GM23338 (cell line): ENCODE data around the gene FHL1. TPM values are rescaled to one million over a fixed set of nuclear protein-coding genes. Genes with fewer than 3 reads are reported as not detected.

Source experiments
- ATAC-seq: fragments of 200-7000 bp; cut with Tn5 transposase; 3 replicates; pipeline ENCODE4 v1.9.1; 2020
- DNase-seq: peaks from one replicate; pipeline ENCODE4 v3.0.0-alpha.2; 2015; ENCODE audit warnings: low spot score
- H2AFZ ChIP-seq: fragments of 200-600 bp; sonication (generic); 2 replicates; pipeline ENCODE4 v1.8.0; 2016; ENCODE audit warnings: antibody characterized with exemption, mild to moderate bottlenecking, moderate library complexity
- H3F3A ChIP-seq: fragments of 200-600 bp; sonication (generic); replicated peaks from 2 replicates; pipeline ENCODE4 v1.8.0; 2017; ENCODE audit warnings: antibody characterized with exemption, mixed run types, low read depth
- H3K27ac ChIP-seq: fragments of 200-600 bp; sonication (generic); 2 replicates; pipeline ENCODE4 v1.6.1; 2016; ENCODE audit warnings: low read depth
- H3K27me3 ChIP-seq: fragments of 200-600 bp; sonication (generic); 2 replicates; pipeline ENCODE4 v1.8.0; 2016; ENCODE audit warnings: mild to moderate bottlenecking, mixed run types, moderate library complexity; ENCODE audit not compliant: insufficient read depth
- H3K36me3 ChIP-seq: fragments of 200-600 bp; sonication (generic); 2 replicates; pipeline ENCODE4 v1.8.0; 2016; ENCODE audit warnings: mild to moderate bottlenecking; ENCODE audit not compliant: insufficient read depth
- H3K4me1 ChIP-seq: fragments of 200-600 bp; sonication (generic); 2 replicates; pipeline ENCODE4 v1.8.0; 2016; ENCODE audit warnings: mild to moderate bottlenecking, moderate library complexity; ENCODE audit not compliant: insufficient read depth
- H3K4me2 ChIP-seq: fragments of 200-600 bp; sonication (generic); 2 replicates; pipeline ENCODE4 v1.7.1; 2017; ENCODE audit warnings: mixed run types
- H3K4me3 ChIP-seq: fragments of 200-600 bp; sonication (generic); 2 replicates; pipeline ENCODE4 v1.6.1; 2016; ENCODE audit warnings: mixed run types
- H3K79me2 ChIP-seq: fragments of 200-600 bp; sonication (generic); replicated peaks from 2 replicates; pipeline ENCODE4 v1.8.0; 2017; ENCODE audit warnings: mild to moderate bottlenecking; ENCODE audit not compliant: insufficient read depth
- H3K9me2 ChIP-seq: fragments of 200-600 bp; sonication (generic); 2 replicates; pipeline ENCODE4 v1.8.0; 2017; ENCODE audit not compliant: insufficient read depth
- H4K20me1 ChIP-seq: fragments of 200-600 bp; sonication (generic); replicated peaks from 2 replicates; pipeline ENCODE4 v1.8.0; 2017; ENCODE audit warnings: mild to moderate bottlenecking; ENCODE audit not compliant: insufficient read depth
- H3K27ac Mint-ChIP-seq: 2 replicates; pipeline ENCODE4 v1.8.0; 2020; ENCODE audit warnings: inconsistent platforms, mild to moderate bottlenecking, moderate library complexity, mixed read lengths
- H3K27me3 Mint-ChIP-seq: 3 replicates; pipeline ENCODE4 v1.8.0; 2022; ENCODE audit warnings: low read depth, mild to moderate bottlenecking, moderate library complexity, mixed read lengths, inconsistent platforms; ENCODE audit not compliant: insufficient read depth, poor library complexity
- H3K36me3 Mint-ChIP-seq: 3 replicates; pipeline ENCODE4 v1.8.0; 2021; ENCODE audit warnings: low read depth, mild to moderate bottlenecking, inconsistent platforms, moderate library complexity, mixed read lengths
- H3K4me1 Mint-ChIP-seq: 3 replicates; pipeline ENCODE4 v1.8.0; 2020; ENCODE audit warnings: mild to moderate bottlenecking, inconsistent platforms, mixed read lengths
- H3K4me3 Mint-ChIP-seq: 3 replicates; pipeline ENCODE4 v1.8.0; 2021; ENCODE audit warnings: moderate library complexity, mild to moderate bottlenecking, inconsistent platforms, mixed read lengths
- H3K9me3 Mint-ChIP-seq: 3 replicates; pipeline ENCODE4 v1.8.0; 2020; ENCODE audit warnings: moderate library complexity, mild to moderate bottlenecking, inconsistent platforms, mixed read lengths
- EZH2 ChIP-seq: fragments of 200-600 bp; sonication (generic); IDR thresholded peaks from one replicate; pipeline ENCODE4 v1.8.0; 2017; ENCODE audit warnings: antibody characterized with exemption, mild to moderate bottlenecking, low read depth; ENCODE audit not compliant: unreplicated experiment
- EZH2phosphoT487 ChIP-seq: fragments of 200-600 bp; sonication (generic); IDR thresholded peaks from one replicate; pipeline ENCODE4 v1.8.1; 2018; ENCODE audit warnings: antibody characterized with exemption; ENCODE audit not compliant: unreplicated experiment
- JUNB ChIP-seq: IDR thresholded peaks from one replicate; pipeline ENCODE4 v1.6.1; 2016; ENCODE audit warnings: antibody characterized with exemption; ENCODE audit not compliant: unreplicated experiment
- NANOG ChIP-seq: IDR thresholded peaks from 2 replicates; pipeline ENCODE4 v1.6.1; 2016; ENCODE audit warnings: antibody characterized with exemption, borderline replicate concordance
- POLR2AphosphoS5 ChIP-seq: IDR thresholded peaks from 2 replicates; pipeline ENCODE4 v1.6.1; 2016; ENCODE audit warnings: antibody characterized with exemption, low read depth
- STAT1 ChIP-seq: IDR thresholded peaks from one replicate; pipeline ENCODE4 v1.6.1; 2016; ENCODE audit warnings: antibody characterized with exemption; ENCODE audit not compliant: unreplicated experiment
- ZNF114 ChIP-seq: fragments of 250-450 bp; sonication (Bioruptor Pico); IDR thresholded peaks from 2 replicates; pipeline ENCODE4 v1.5.0; 2020; ENCODE audit warnings: mild to moderate bottlenecking, moderate library complexity
- ZNF331 ChIP-seq: fragments of 250-450 bp; sonication (Bioruptor Pico); IDR thresholded peaks from 2 replicates; pipeline ENCODE4 v1.5.0; 2020; ENCODE audit warnings: low read depth, mild to moderate bottlenecking, moderate library complexity
- polyA plus RNA-seq: library from polyadenylated mRNA; unstranded; fragments of >200 nt; fragmentation: Nextera tagmentation; extraction: Ambion mirVana; gene quantifications from 2 replicates; pipeline ENCODE4 v1.2.1, GENCODE V29; 2016
- total RNA-seq: library from RNA; depleted of rRNA; stranded (reverse); fragments of >200 nt; shearing (Covaris generic); gene quantifications from 2 replicates; pipeline ENCODE4 v1.2.3, GENCODE V29; 2014
- TF ChIP-seq, protein P1 (sequence below): fragments of 250-450 bp; sonication (Bioruptor Pico); IDR thresholded peaks from 2 replicates; pipeline ENCODE4 v1.5.0; 2020; ENCODE audit warnings: mild to moderate bottlenecking, moderate library complexity
- TF ChIP-seq, protein P2 (sequence below): IDR thresholded peaks from one replicate; pipeline ENCODE4 v1.6.1; 2018; ENCODE audit warnings: antibody characterized with exemption; ENCODE audit not compliant: unreplicated experiment
- TF ChIP-seq, protein P3 (sequence below), 2 experiments: fragments of 200-600 bp in 1 of 2; sonication (generic) in 1 of 2; conservative IDR thresholded peaks; 2 replicates each; pipeline versions ENCODE4 v1.5.1 to v1.6.1; 2016 to 2017; ENCODE audit warnings: antibody characterized with exemption in 2 of 2, low read depth in 2 of 2, mild to moderate bottlenecking in 2 of 2, moderate library complexity in 1 of 2

The FHL1 gene
- total and polyA plus RNA-seq, 2 experiments from 2014 or later = 47.9 to 60.4 TPM

DNA sequence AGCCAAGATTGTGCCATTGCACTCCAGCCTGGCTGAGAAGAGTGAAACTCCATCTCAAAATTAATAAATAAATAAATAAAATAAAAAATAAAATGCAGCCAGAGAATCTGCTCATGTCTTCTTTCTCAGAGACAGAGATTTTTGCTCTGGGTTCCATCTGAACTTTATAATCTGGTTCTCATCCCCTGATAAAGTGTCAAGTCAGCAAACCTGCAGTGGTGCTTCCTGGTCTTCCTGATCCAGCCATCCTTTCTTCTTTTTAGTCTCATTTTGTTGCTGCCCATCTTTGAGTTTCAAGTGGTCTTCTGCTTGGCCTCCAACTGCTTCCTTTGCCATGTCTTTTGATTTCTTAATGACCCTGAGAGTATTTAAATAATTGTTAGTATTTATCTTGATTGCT, 79.7 kb downstream of the FHL1 start (continued):
- TF ChIP-seq, protein P1, sequence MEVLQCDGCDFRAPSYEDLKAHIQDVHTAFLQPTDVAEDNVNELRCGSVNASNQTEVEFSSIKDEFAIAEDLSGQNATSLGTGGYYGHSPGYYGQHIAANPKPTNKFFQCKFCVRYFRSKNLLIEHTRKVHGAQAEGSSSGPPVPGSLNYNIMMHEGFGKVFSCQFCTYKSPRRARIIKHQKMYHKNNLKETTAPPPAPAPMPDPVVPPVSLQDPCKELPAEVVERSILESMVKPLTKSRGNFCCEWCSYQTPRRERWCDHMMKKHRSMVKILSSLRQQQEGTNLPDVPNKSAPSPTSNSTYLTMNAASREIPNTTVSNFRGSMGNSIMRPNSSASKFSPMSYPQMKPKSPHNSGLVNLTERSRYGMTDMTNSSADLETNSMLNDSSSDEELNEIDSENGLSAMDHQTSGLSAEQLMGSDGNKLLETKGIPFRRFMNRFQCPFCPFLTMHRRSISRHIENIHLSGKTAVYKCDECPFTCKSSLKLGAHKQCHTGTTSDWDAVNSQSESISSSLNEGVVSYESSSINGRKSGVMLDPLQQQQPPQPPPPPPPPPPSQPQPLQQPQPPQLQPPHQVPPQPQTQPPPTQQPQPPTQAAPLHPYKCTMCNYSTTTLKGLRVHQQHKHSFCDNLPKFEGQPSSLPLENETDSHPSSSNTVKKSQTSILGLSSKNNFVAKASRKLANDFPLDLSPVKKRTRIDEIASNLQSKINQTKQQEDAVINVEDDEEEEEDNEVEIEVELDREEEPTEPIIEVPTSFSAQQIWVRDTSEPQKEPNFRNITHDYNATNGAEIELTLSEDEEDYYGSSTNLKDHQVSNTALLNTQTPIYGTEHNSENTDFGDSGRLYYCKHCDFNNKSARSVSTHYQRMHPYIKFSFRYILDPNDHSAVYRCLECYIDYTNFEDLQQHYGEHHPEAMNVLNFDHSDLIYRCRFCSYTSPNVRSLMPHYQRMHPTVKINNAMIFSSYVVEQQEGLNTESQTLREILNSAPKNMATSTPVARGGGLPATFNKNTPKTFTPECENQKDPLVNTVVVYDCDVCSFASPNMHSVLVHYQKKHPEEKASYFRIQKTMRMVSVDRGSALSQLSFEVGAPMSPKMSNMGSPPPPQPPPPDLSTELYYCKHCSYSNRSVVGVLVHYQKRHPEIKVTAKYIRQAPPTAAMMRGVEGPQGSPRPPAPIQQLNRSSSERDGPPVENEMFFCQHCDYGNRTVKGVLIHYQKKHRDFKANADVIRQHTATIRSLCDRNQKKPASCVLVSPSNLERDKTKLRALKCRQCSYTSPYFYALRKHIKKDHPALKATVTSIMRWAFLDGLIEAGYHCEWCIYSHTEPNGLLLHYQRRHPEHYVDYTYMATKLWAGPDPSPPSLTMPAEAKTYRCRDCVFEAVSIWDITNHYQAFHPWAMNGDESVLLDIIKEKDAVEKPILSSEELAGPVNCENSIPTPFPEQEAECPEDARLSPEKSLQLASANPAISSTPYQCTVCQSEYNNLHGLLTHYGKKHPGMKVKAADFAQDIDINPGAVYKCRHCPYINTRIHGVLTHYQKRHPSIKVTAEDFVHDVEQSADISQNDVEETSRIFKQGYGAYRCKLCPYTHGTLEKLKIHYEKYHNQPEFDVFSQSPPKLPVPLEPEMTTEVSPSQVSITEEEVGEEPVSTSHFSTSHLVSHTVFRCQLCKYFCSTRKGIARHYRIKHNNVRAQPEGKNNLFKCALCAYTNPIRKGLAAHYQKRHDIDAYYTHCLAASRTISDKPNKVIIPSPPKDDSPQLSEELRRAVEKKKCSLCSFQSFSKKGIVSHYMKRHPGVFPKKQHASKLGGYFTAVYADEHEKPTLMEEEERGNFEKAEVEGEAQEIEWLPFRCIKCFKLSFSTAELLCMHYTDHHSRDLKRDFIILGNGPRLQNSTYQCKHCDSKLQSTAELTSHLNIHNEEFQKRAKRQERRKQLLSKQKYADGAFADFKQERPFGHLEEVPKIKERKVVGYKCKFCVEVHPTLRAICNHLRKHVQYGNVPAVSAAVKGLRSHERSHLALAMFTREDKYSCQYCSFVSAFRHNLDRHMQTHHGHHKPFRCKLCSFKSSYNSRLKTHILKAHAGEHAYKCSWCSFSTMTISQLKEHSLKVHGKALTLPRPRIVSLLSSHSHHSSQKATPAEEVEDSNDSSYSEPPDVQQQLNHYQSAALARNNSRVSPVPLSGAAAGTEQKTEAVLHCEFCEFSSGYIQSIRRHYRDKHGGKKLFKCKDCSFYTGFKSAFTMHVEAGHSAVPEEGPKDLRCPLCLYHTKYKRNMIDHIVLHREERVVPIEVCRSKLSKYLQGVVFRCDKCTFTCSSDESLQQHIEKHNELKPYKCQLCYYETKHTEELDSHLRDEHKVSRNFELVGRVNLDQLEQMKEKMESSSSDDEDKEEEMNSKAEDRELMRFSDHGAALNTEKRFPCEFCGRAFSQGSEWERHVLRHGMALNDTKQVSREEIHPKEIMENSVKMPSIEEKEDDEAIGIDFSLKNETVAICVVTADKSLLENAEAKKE (CRISPR knock-in tag) = no peak
- no peak for TF ChIP-seq ZNF331 (CRISPR knock-in tag)
- TF ChIP-seq EZH2phosphoT487 = no peak
- TF ChIP-seq STAT1 = no peak

DNA sequence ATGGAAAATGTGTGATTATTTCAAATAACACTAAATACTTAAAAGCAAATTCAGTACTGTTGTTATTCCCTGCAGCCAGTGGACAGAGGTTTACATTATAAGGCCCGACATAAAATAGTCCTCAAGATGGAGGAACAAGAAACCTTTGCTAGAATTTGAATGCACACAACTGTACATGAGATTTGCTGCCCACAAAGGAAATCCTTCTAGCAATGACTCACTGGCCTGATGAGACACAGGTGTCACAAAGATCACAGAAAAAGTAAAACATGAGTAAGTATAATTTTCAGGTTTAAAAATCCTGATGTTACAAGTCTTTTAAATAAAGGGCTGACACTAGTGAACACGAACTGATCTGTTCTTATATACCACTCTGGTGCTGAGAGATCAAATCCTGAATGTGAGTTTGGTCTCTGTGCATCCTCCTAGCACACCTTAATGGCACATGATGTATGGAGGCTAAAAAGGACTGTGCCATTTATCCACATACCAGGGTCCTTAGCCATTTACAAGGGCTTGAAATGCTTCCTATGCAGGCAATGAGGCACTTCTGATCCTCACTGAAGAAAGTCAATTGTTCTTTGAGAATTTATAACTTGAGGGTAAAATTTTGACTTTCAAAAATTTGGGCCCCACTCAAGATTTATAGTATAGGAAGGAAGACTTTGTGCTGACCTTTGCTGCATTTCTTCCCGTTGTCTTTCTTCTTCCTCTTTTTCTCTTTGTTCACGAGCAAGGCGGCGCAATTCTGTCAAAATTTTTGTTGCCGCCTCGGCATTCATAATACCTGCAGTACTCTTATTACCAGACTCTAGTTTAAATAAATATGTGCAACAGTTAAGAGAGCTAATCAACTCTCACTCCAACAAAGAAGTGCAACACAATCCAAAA, 80.9 kb downstream of the FHL1 start:
- Histone ChIP-seq H3K36me3 (peaks cover 3% of the 10 kb centered on the region; the same call in 1 of the 2 replicates), H3K9me2 (no peaks in the 10 kb centered on the region), H3K4me3 (no peak overlapping the region), H3K4me2 (no peak overlapping the region), H3K79me2 (no peaks in the 10 kb centered on the region), H3F3A (no peaks in the 10 kb centered on the region), H3K4me1 (no peaks in the 10 kb centered on the region), H3K27ac (no peak overlapping the region), H4K20me1 (no peaks in the 10 kb centered on the region), H2AFZ (no peak overlapping the region), H3K27me3 (no peaks in the 10 kb centered on the region)
- ATAC-seq = no peak
- Mint-ChIP-seq H3K4me3 (no peak overlapping the region), H3K4me1 (no peaks in the 10 kb centered on the region), H3K27me3 (peaks cover 3% of the 10 kb centered on the region), H3K36me3 (peaks cover 38% of the 10 kb centered on the region), H3K27ac (no peak overlapping the region), H3K9me3 (no peaks in the 10 kb centered on the region)
- DNase-seq = no peak
- TF ChIP-seq EZH2phosphoT487 (no peak), NANOG (no peak), EZH2 (no peak), ZNF114 (CRISPR knock-in tag) (no peak), JUNB (no peak), POLR2AphosphoS5 (no peak), ZNF331 (CRISPR knock-in tag) (no peak)
- TF ChIP-seq, protein P2, sequence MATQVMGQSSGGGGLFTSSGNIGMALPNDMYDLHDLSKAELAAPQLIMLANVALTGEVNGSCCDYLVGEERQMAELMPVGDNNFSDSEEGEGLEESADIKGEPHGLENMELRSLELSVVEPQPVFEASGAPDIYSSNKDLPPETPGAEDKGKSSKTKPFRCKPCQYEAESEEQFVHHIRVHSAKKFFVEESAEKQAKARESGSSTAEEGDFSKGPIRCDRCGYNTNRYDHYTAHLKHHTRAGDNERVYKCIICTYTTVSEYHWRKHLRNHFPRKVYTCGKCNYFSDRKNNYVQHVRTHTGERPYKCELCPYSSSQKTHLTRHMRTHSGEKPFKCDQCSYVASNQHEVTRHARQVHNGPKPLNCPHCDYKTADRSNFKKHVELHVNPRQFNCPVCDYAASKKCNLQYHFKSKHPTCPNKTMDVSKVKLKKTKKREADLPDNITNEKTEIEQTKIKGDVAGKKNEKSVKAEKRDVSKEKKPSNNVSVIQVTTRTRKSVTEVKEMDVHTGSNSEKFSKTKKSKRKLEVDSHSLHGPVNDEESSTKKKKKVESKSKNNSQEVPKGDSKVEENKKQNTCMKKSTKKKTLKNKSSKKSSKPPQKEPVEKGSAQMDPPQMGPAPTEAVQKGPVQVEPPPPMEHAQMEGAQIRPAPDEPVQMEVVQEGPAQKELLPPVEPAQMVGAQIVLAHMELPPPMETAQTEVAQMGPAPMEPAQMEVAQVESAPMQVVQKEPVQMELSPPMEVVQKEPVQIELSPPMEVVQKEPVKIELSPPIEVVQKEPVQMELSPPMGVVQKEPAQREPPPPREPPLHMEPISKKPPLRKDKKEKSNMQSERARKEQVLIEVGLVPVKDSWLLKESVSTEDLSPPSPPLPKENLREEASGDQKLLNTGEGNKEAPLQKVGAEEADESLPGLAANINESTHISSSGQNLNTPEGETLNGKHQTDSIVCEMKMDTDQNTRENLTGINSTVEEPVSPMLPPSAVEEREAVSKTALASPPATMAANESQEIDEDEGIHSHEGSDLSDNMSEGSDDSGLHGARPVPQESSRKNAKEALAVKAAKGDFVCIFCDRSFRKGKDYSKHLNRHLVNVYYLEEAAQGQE = no peak
- TF ChIP-seq, protein P3, sequence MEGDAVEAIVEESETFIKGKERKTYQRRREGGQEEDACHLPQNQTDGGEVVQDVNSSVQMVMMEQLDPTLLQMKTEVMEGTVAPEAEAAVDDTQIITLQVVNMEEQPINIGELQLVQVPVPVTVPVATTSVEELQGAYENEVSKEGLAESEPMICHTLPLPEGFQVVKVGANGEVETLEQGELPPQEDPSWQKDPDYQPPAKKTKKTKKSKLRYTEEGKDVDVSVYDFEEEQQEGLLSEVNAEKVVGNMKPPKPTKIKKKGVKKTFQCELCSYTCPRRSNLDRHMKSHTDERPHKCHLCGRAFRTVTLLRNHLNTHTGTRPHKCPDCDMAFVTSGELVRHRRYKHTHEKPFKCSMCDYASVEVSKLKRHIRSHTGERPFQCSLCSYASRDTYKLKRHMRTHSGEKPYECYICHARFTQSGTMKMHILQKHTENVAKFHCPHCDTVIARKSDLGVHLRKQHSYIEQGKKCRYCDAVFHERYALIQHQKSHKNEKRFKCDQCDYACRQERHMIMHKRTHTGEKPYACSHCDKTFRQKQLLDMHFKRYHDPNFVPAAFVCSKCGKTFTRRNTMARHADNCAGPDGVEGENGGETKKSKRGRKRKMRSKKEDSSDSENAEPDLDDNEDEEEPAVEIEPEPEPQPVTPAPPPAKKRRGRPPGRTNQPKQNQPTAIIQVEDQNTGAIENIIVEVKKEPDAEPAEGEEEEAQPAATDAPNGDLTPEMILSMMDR (conservative IDR thresholded peaks at IDR 0.05; ENCODE audit: low read depth in 2 of 2) = no peak
